Right lobe of liver (tissue), 6 donors: ENCODE measurements around the gene IQSEC1. TPM values are rescaled to one million over a fixed set of nuclear protein-coding genes. Genes with fewer than 3 reads are reported as not detected.

ENCODE experiments used
- ATAC-seq, 4 donors: fragments of 200-7000 bp; cut with Tn5 transposase; one replicate each; pipeline ENCODE4 v1.9.1; 2020; ENCODE audit warnings: mild to moderate bottlenecking in 4 of 4, moderate library complexity in 4 of 4
- DNase-seq, 3 donors: peaks; one replicate each; pipeline ENCODE4 v3.0.0-alpha.2; 2020
- H3K27ac ChIP-seq, 3 donors: fragments of 200-600 bp; one replicate each; pipeline ENCODE4 v1.8.0; 2022
- H3K27me3 ChIP-seq, 2 donors: fragments of 200-600 bp; one replicate each; pipeline ENCODE4 v1.8.0; 2022
- H3K36me3 ChIP-seq, 4 donors: fragments of 200-600 bp; sonication (generic) in 1 of 4; one replicate each; pipeline versions ENCODE4 v1.5.1 to v1.8.0; 2017 to 2022; ENCODE audit warnings: control low read depth in 1 of 4
- H3K4me1 ChIP-seq, 4 donors: fragments of 200-600 bp; sonication (generic) in 1 of 4; one replicate each; pipeline versions ENCODE4 v1.5.1 to v1.8.0; 2017 to 2022; ENCODE audit warnings: control low read depth in 1 of 4
- H3K4me3 ChIP-seq, 3 donors: fragments of 200-600 bp; one replicate each; pipeline ENCODE4 v1.8.0; 2022
- H3K9me3 ChIP-seq, 4 donors: fragments of 200-600 bp; sonication (generic) in 1 of 4; one replicate each; pipeline versions ENCODE4 v1.5.1 to v1.8.0; 2017 to 2022; ENCODE audit warnings: control low read depth in 1 of 4
- CTCF ChIP-seq, 4 donors: fragments of 200-600 bp in 3 of 4; fragments of 450-650 bp in 1 of 4; IDR thresholded peaks; one replicate each; pipeline versions ENCODE4 v1.5.1 to v1.8.0; 2016 to 2022; ENCODE audit warnings: antibody characterized with exemption in 4 of 4, mild to moderate bottlenecking in 2 of 4
- POLR2A ChIP-seq: fragments of 450-650 bp; IDR thresholded peaks from one replicate; pipeline ENCODE4 v1.6.1; 2017; ENCODE audit warnings: antibody characterized with exemption, mild to moderate bottlenecking
- WGBS: methylation state at CpG from one replicate; pipeline ENCODE4 v1.1.6; 2018; ENCODE audit warnings: low coverage, low lambda C conversion rate; ENCODE audit not compliant: insufficient coverage; ENCODE audit errors: missing lambda C conversion rate; 5-methylcytosine and 5-hydroxymethylcytosine counted together
- intact Hi-C, 2 donors: fragments of 100-400 bp; cut with DNase I; formaldehyde crosslinking; loops; one replicate each; pipeline versions ENCODE4 v1.11.2 to v1.14.1; 2022
- total RNA-seq, 6 experiments: library from RNA; depleted of rRNA in 2 of 6; stranded (reverse); fragments of >200 nt in 2 of 6; fragmentation: NEBNext Ultra II Directional in 3 of 6; extraction: Animal tissue kit (Norgen Biotek cat#: 25700) in 3 of 6; gene quantifications; one replicate each; pipeline versions ENCODE4 v1.1.0 to v1.2.4, GENCODE V29; 2016 to 2023
- donor health status: DM: no; HTN: yes; CAD: no.
- donor health status: DM: no; HTN: no; CAD: no.
- donor health status: DM: no; HTN: no; CAD: no.
- donor health status: DM: no; HTN: yes; CAD: no.
- donor health status: DM: no; HTN: yes; CAD: no.

Gene IQSEC1
- total RNA-seq, 6 experiments from 2014 or later, result 32.1 to 61.3 (median 48.9) TPM

GRCh38 chr3:13008155-13008995, 64.9 kb downstream of the IQSEC1 start:
- H3K27ac ChIP-seq, result peak overlapping the region in 1 of 3 donors; percentile 24
- intact Hi-C loops, result no loop called here
- DNase-seq (peak in 1 of 3 donors; percentile 48), ATAC-seq (no peak)
- no peak overlapping the region for H3K4me3 ChIP-seq
- H3K9me3 ChIP-seq, result no peaks in the 10 kb centered on the region
- WGBS, result 50% methylated on average over 2 of the region's 17 CpGs
- H3K27me3 ChIP-seq, result no peaks in the 10 kb centered on the region
- TF ChIP-seq POLR2A (no peak), CTCF (IDR thresholded peaks at IDR 0.05) (no peak)
- H3K36me3 ChIP-seq, result no peaks in the 10 kb centered on the region
- H3K4me1 ChIP-seq, result no peaks in the 10 kb centered on the region

GRCh38 chr3:13007251-13007941, 65.8 kb downstream of the IQSEC1 start:
- 80% methylated on average over 2 of the region's 16 CpGs for WGBS
- DNase-seq (peak in 1 of 3 donors; percentile 47), ATAC-seq (no peak)
- no peak overlapping the region for H3K4me3 ChIP-seq
- H3K9me3 ChIP-seq, result no peaks in the 10 kb centered on the region
- no peak for TF ChIP-seq CTCF (IDR thresholded peaks at IDR 0.05)
- no peak for TF ChIP-seq POLR2A
- H3K36me3 ChIP-seq, result no peaks in the 10 kb centered on the region
- intact Hi-C loops, result no loop called here
- no peak overlapping the region for H3K27ac ChIP-seq
- peaks cover 0 to 2% (median 0%) of the 10 kb centered on the region in 4 donors for H3K4me1 ChIP-seq
- H3K27me3 ChIP-seq, result no peaks in the 10 kb centered on the region

- no peak overlapping the region for H3K4me3 ChIP-seq
These were observed 66.8 kb downstream of the IQSEC1 start for GRCh38 chr3:13006216-13006990.

More at GRCh38 chr3:13006216-13006990, 66.8 kb downstream of the IQSEC1 start:
- H3K27ac ChIP-seq, result no peak overlapping the region
- intact Hi-C loops, result no loop called here
- TF ChIP-seq CTCF (IDR thresholded peaks at IDR 0.05), result no peak
- TF ChIP-seq POLR2A, result no peak
- H3K4me1 ChIP-seq, result peaks cover 0 to 6% (median 0%) of the 10 kb centered on the region in 4 donors
- no peaks in the 10 kb centered on the region for H3K9me3 ChIP-seq
- H3K36me3 ChIP-seq, result no peaks in the 10 kb centered on the region
- no peaks in the 10 kb centered on the region for H3K27me3 ChIP-seq
- DNase-seq (peak in 1 of 3 donors; percentile 42), ATAC-seq (no peak)
- WGBS, result 67% methylated on average over 3 of the region's 17 CpGs
